IMR-90 (cell line): ENCODE measurements around the gene DEFB118. TPM values are rescaled to one million over a fixed set of nuclear protein-coding genes. Genes with fewer than 3 reads are reported as not detected.
"Not testable (repeated sequence)": the region's sequence is repeated elsewhere in the genome, so short reads cannot be mapped to it uniquely, and the experiment has no call there.

ENCODE experiments used
- ATAC-seq: fragments of 200-7000 bp; cut with Tn5 transposase; 2 replicates; pipeline ENCODE4 v1.9.1; 2020; ENCODE audit warnings: low read depth, mild to moderate bottlenecking, moderate library complexity
- BruUV-seq: library from RNA; stranded (reverse); fragments of 400-500 nt; replicated peaks from 2 replicates; lab custom pipeline; 2021; lab: Mats Ljungman, UMichigan
- CTCF ChIA-PET: fragments of 300-600 bp; formaldehyde crosslinking; extraction: SDS; loops from one replicate; lab custom pipeline; 2021; ENCODE audit warnings: antibody characterized with exemption; lab: Yijun Ruan, JAX
- POLR2A ChIA-PET: fragments of 300-600 bp; sonication (Branson Sonifier 250); formaldehyde crosslinking; loops from one replicate; lab custom pipeline; 2022; ENCODE audit warnings: antibody characterized with exemption; ENCODE audit not compliant: unreplicated experiment; lab: Charles Lee
- DNase-seq: peaks from one replicate; pipeline ENCODE4 v3.0.0; 2013
- H2AFZ ChIP-seq: replicated peaks from 2 replicates; pipeline ENCODE3; 2013; ENCODE audit warnings: low read length, mild to moderate bottlenecking; ENCODE audit not compliant: poor library complexity
- H2AK5ac ChIP-seq: 2 replicates; pipeline ENCODE4 v1.6.1; 2013; ENCODE audit warnings: low read depth, low read length, inconsistent platforms
- H2AK9ac ChIP-seq: replicated peaks from 2 replicates; pipeline ENCODE3; 2013; ENCODE audit warnings: mild to moderate bottlenecking, low read depth, low read length, moderate library complexity; ENCODE audit not compliant: poor library complexity
- H2BK120ac ChIP-seq: 2 replicates; pipeline ENCODE4 v1.6.1; 2013; ENCODE audit warnings: low read depth, low read length, inconsistent platforms
- H2BK15ac ChIP-seq: 3 replicates; pipeline ENCODE4 v1.6.1; 2013; ENCODE audit warnings: low read depth, low read length, inconsistent platforms
- H2BK20ac ChIP-seq: 2 replicates; pipeline ENCODE4 v1.6.1; 2013; ENCODE audit warnings: low read depth, mild to moderate bottlenecking, inconsistent platforms, low read length, moderate library complexity
- H2BK5ac ChIP-seq: 2 replicates; pipeline ENCODE4 v1.6.1; 2013; ENCODE audit warnings: mild to moderate bottlenecking, low read depth, low read length, inconsistent platforms; ENCODE audit not compliant: poor library complexity, severe bottlenecking
- H3K14ac ChIP-seq: replicated peaks from 2 replicates; pipeline ENCODE4 v1.6.1; 2013; ENCODE audit warnings: low read depth, low read length, inconsistent platforms
- H3K18ac ChIP-seq: 2 replicates; pipeline ENCODE4 v1.6.1; 2013; ENCODE audit warnings: low read depth, low read length, control low read depth
- H3K23ac ChIP-seq: 2 replicates; pipeline ENCODE4 v1.6.1; 2013; ENCODE audit warnings: low read depth, low read length, inconsistent platforms
- H3K27ac ChIP-seq: 2 replicates; pipeline ENCODE4 v1.5.1; 2013; ENCODE audit warnings: mild to moderate bottlenecking, control low read depth, low read length; ENCODE audit not compliant: insufficient read depth
- H3K27me3 ChIP-seq: 2 replicates; pipeline ENCODE4 v1.6.1; 2013; ENCODE audit warnings: low read length; ENCODE audit not compliant: control insufficient read depth, insufficient read depth
- H3K36me3 ChIP-seq: 2 replicates; pipeline ENCODE4 v1.6.1; 2013; ENCODE audit warnings: low read length, mixed read lengths; ENCODE audit not compliant: control insufficient read depth, insufficient read depth
- H3K4ac ChIP-seq: 2 replicates; pipeline ENCODE4 v1.6.1; 2013; ENCODE audit warnings: low read depth, low read length, inconsistent platforms
- H3K4me1 ChIP-seq: 2 replicates; pipeline ENCODE4 v1.6.1; 2013; ENCODE audit warnings: low read length, mixed read lengths; ENCODE audit not compliant: control insufficient read depth, insufficient read depth
- H3K4me2 ChIP-seq: 2 replicates; pipeline ENCODE4 v1.6.1; 2013; ENCODE audit warnings: low read depth, mild to moderate bottlenecking, control low read depth, low read length, moderate library complexity
- H3K4me3 ChIP-seq: 2 replicates; pipeline ENCODE4 v1.5.1; 2013; ENCODE audit warnings: low read depth, mild to moderate bottlenecking, control low read depth, low read length, moderate library complexity; ENCODE audit not compliant: insufficient read depth
- H3K56ac ChIP-seq: 2 replicates; pipeline ENCODE4 v1.6.1; 2013; ENCODE audit warnings: low read length, inconsistent platforms; ENCODE audit not compliant: insufficient read depth; ENCODE audit errors: extremely low read depth
- H3K79me1 ChIP-seq, 2 experiments: 2 replicates each; pipeline ENCODE4 v1.6.1; 2013; ENCODE audit warnings: low read length in 2 of 2, inconsistent platforms in 1 of 2, low read depth in 1 of 2
- H3K9ac ChIP-seq: 2 replicates; pipeline ENCODE4 v1.6.1; 2013; ENCODE audit warnings: low read depth, low read length, control low read depth
- H3K9me1 ChIP-seq: 2 replicates; pipeline ENCODE4 v1.6.1; 2013; ENCODE audit warnings: low read length, inconsistent platforms; ENCODE audit not compliant: insufficient read depth
- H3K9me3 ChIP-seq: 2 replicates; pipeline ENCODE4 v1.6.1; 2013; ENCODE audit warnings: low read length; ENCODE audit not compliant: control insufficient read depth, insufficient read depth
- H4K20me1 ChIP-seq: 2 replicates; pipeline ENCODE4 v1.6.1; 2013; ENCODE audit warnings: low read length, inconsistent platforms; ENCODE audit not compliant: insufficient read depth
- H4K5ac ChIP-seq: 2 replicates; pipeline ENCODE4 v1.6.1; 2013; ENCODE audit warnings: mild to moderate bottlenecking, low read depth, low read length, control low read depth
- H4K8ac ChIP-seq, 2 experiments: 2 replicates each; pipeline ENCODE4 v1.6.1; 2013; ENCODE audit warnings: low read depth in 2 of 2, low read length in 2 of 2, control low read depth in 1 of 2, inconsistent platforms in 1 of 2
- H4K91ac ChIP-seq: 2 replicates; pipeline ENCODE4 v1.6.1; 2013; ENCODE audit warnings: low read depth, low read length, inconsistent platforms; ENCODE audit not compliant: insufficient read depth
- WGBS, 2 experiments: methylation state at CpG; one replicate each; pipeline versions ENCODE4 v1.1.5 to v1.1.7; 2013; ENCODE audit warnings: missing lambda C conversion rate in 2 of 2; ENCODE audit not compliant: insufficient read length in 1 of 2; ENCODE audit errors: extremely low coverage in 2 of 2; 5-methylcytosine and 5-hydroxymethylcytosine counted together
- dilution Hi-C: fragments of 300-500 bp; cut with HindIII; formaldehyde crosslinking; loops from one replicate; pipeline ENCODE4 v1.14.3; 2018; ENCODE audit warnings: low sequenced_read_pairs; ENCODE audit not compliant: unreplicated experiment
- in situ Hi-C: fragments of 300-500 bp; cut with MboI; formaldehyde crosslinking; loops from 3 replicates; pipeline ENCODE4 v1.14.3; 2019; ENCODE audit warnings: low sequenced_read_pairs, inconsistent platforms, mixed read lengths
- intact Hi-C: fragments of 100-400 bp; cut with micrococcal nuclease; formaldehyde crosslinking; loops from 2 replicates; pipeline ENCODE4 v1.10.0; 2022
- polyA plus RNA-seq, 3 experiments: library from polyadenylated mRNA; depleted of rRNA; stranded (reverse); fragments of >200 nt; gene quantifications; 2 replicates each; pipeline ENCODE4 v1.2.3, GENCODE V29; 2012; ENCODE audit warnings: low replicate concordance in 1 of 3
- total RNA-seq: library from RNA; depleted of rRNA; stranded (reverse); fragments of >200 nt; gene quantifications from 2 replicates; pipeline ENCODE4 v1.2.3, GENCODE V29; 2012

The DEFB118 gene
- total and polyA plus RNA-seq, 2 of the 4 experiments (the other 2 are of a cell fraction): not detected

DNA sequence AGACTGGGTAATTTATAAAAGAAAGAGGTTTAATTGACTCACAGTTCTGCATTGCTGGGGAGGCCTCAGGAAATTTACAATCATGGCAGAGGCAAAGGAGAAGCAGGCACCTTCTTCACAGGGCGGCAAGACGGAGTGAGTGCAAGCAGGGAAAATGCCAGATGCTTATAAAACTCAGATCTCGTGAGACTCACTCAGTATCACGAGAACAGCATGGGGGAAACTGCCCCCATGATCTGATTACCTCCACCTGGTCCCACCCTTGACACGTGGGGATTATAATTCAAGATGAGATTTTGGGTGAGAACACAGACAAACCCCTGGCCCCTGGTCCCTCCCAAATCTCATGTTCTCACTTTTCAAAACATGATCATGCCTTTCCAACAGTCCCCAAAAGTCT is 4.1 kb upstream of the DEFB118 start:
- ATAC-seq: not testable (repeated sequence)

More for the DNA sequence above, 4.1 kb upstream of the DEFB118 start:
- dilution Hi-C loops, H4K20me1 ChIP-seq, DNase-seq, H3K18ac ChIP-seq, CTCF ChIA-PET, H3K79me1 ChIP-seq, H3K9me1 ChIP-seq, H3K14ac ChIP-seq, BruUV-seq, H3K9me3 ChIP-seq, H2BK120ac ChIP-seq, H3K56ac ChIP-seq, H2BK20ac ChIP-seq, H2AFZ ChIP-seq, intact Hi-C loops, H4K8ac ChIP-seq, H3K36me3 ChIP-seq, H3K4me3 ChIP-seq, H2AK9ac ChIP-seq, H3K27me3 ChIP-seq, H2BK15ac ChIP-seq, H3K4me2 ChIP-seq, H3K23ac ChIP-seq, H3K9ac ChIP-seq, H4K91ac ChIP-seq, H2BK5ac ChIP-seq, POLR2A ChIA-PET, H3K4ac ChIP-seq, H2AK5ac ChIP-seq, H3K27ac ChIP-seq, in situ Hi-C loops, H4K5ac ChIP-seq, H3K4me1 ChIP-seq: not testable (repeated sequence)
- 62% methylated on average over 2 of the region's 5 CpGs; no CpG with 5 or more reads in 1 of the 2 experiments for WGBS, 2 experiments
